ENCODE results near the gene DMBX1. TPM values are rescaled to one million over a fixed set of nuclear protein-coding genes. Genes with fewer than 3 reads are reported as not detected.

The DMBX1 gene
- polyA plus RNA-seq, 1 donor from 2014 or later, result 0.28 TPM

- no peak for TF ChIP-seq MXI1 (conservative IDR thresholded peaks at IDR 0.05; ENCODE audit: poor library complexity, severe bottlenecking)
- TF ChIP-seq CTCF (IDR thresholded peaks at IDR 0.05; ENCODE audit: poor library complexity, severe bottlenecking), result no peak
- TF ChIP-seq POLR2AphosphoS5 (IDR thresholded peaks at IDR 0.05), result no peak
- no peak for TF ChIP-seq EP300 (conservative IDR thresholded peaks at IDR 0.05; ENCODE audit: poor library complexity, severe bottlenecking)
- no peak for TF ChIP-seq RAD21 (conservative IDR thresholded peaks at IDR 0.05)
- no peak for TF ChIP-seq EZH2 (IDR thresholded peaks at IDR 0.05; ENCODE audit: borderline replicate concordance, insufficient read depth, low read length, poor library complexity, severe bottlenecking)
- no peaks in the 10 kb centered on the region for H3K36me3 ChIP-seq (ENCODE audit: insufficient read depth, low read length)
- no peaks in the 10 kb centered on the region for H3K9me2 ChIP-seq (ENCODE audit: insufficient read depth, low read length)
- H3K9me3 ChIP-seq (ENCODE audit: low read length), result no peaks in the 10 kb centered on the region
- peaks cover 44% of the 10 kb centered on the region for H3K27me3 ChIP-seq (ENCODE audit: insufficient read depth, low read depth, low read length)
- no peaks in the 10 kb centered on the region for H3F3A ChIP-seq (ENCODE audit: insufficient read depth, low read length, poor library complexity, severe bottlenecking)
- H3K9ac ChIP-seq (ENCODE audit: low read length), result no peak overlapping the region
- H3K79me2 ChIP-seq (replicated peaks; ENCODE audit: insufficient read depth, low read length), result no peaks in the 10 kb centered on the region
- H3K27ac ChIP-seq (ENCODE audit: low read length), result no peak overlapping the region
- no peak overlapping the region for H3K4me2 ChIP-seq (ENCODE audit: low read length)
- no peaks in the 10 kb centered on the region for H4K20me1 ChIP-seq (ENCODE audit: insufficient read depth)
- no peak overlapping the region for H3K4me3 ChIP-seq (ENCODE audit: low read length)
- no peak overlapping the region for H2AFZ ChIP-seq (ENCODE audit: low read depth, low read length)
Observed at GRCh38 chr1:46535063-46535462, 45.4 kb downstream of the DMBX1 start.

- TF ChIP-seq RAD21 (conservative IDR thresholded peaks at IDR 0.05), result no peak
- TF ChIP-seq MXI1 (conservative IDR thresholded peaks at IDR 0.05; ENCODE audit: poor library complexity, severe bottlenecking), result no peak
- TF ChIP-seq POLR2AphosphoS5 (IDR thresholded peaks at IDR 0.05), result no peak
- no peak for TF ChIP-seq EP300 (conservative IDR thresholded peaks at IDR 0.05; ENCODE audit: poor library complexity, severe bottlenecking)
- no peak for TF ChIP-seq EZH2 (IDR thresholded peaks at IDR 0.05; ENCODE audit: borderline replicate concordance, insufficient read depth, low read length, poor library complexity, severe bottlenecking)
- no peak for TF ChIP-seq SMC3 (conservative IDR thresholded peaks at IDR 0.05; ENCODE audit: poor library complexity)
- no peak for TF ChIP-seq TAF1 (IDR thresholded peaks at IDR 0.05; ENCODE audit: low read depth)
- TF ChIP-seq REST (IDR thresholded peaks at IDR 0.05; ENCODE audit: borderline replicate concordance), result no peak
- TF ChIP-seq CTCF (IDR thresholded peaks at IDR 0.05; ENCODE audit: poor library complexity, severe bottlenecking), result no peak
- H3K36me3 ChIP-seq (ENCODE audit: insufficient read depth, low read length), result no peaks in the 10 kb centered on the region
- H3K9me2 ChIP-seq (ENCODE audit: insufficient read depth, low read length), result no peaks in the 10 kb centered on the region
- no peak overlapping the region for H2AFZ ChIP-seq (ENCODE audit: low read depth, low read length)
- H3K9me3 ChIP-seq (ENCODE audit: low read length), result no peaks in the 10 kb centered on the region
- no peaks in the 10 kb centered on the region for H3F3A ChIP-seq (ENCODE audit: insufficient read depth, low read length, poor library complexity, severe bottlenecking)
- H3K27me3 ChIP-seq (ENCODE audit: insufficient read depth, low read depth, low read length), result peaks cover 32% of the 10 kb centered on the region
- no peak overlapping the region for H3K4me2 ChIP-seq (ENCODE audit: low read length)
- no peaks in the 10 kb centered on the region for H3K79me2 ChIP-seq (replicated peaks; ENCODE audit: insufficient read depth, low read length)
- H3K27ac ChIP-seq (ENCODE audit: low read length), result no peak overlapping the region
- H3K4me3 ChIP-seq (ENCODE audit: low read length), result no peak overlapping the region
- H3K9ac ChIP-seq (ENCODE audit: low read length), result no peak overlapping the region
- H4K20me1 ChIP-seq (ENCODE audit: insufficient read depth), result no peaks in the 10 kb centered on the region
Observed at GRCh38 chr1:46536527-46536926, 46.9 kb downstream of the DMBX1 start.

Data from neural cell (in vitro differentiated cells).